Activated CD8-positive, alpha-beta T cell treated with anti-CD3 and anti-CD28 coated beads for 36 hours (primary cell): ENCODE measurements around the gene GFOD1. TPM values are rescaled to one million over a fixed set of nuclear protein-coding genes. Genes with fewer than 3 reads are reported as not detected.
"Not testable (repeated sequence)": the region's sequence is repeated elsewhere in the genome, so short reads cannot be mapped to it uniquely, and the experiment has no call there.

Source experiments
- ATAC-seq: fragments of 200-7000 bp; cut with Tn5 transposase; one replicate; pipeline ENCODE4 v1.10.0; 2021; ENCODE audit warnings: mild to moderate bottlenecking, moderate library complexity
- CTCF ChIA-PET: fragments of 350-600 bp; sonication (Branson Sonifier 250); formaldehyde crosslinking; loops from one replicate; lab custom pipeline; 2021; ENCODE audit warnings: antibody characterized with exemption; lab: Charles Lee
- POLR2A ChIA-PET: fragments of 350-600 bp; sonication (Branson Sonifier 250); formaldehyde crosslinking; loops from one replicate; lab custom pipeline; 2021; ENCODE audit warnings: antibody characterized with exemption; lab: Charles Lee
- DNase-seq: peaks from one replicate; pipeline ENCODE4 v3.0.0-alpha.2; 2020
- H3K27ac Mint-ChIP-seq: one replicate; pipeline ENCODE4 v1.8.0; 2021; ENCODE audit warnings: mild to moderate bottlenecking, mixed read lengths
- H3K27me3 Mint-ChIP-seq: one replicate; pipeline ENCODE4 v1.8.0; 2021; ENCODE audit warnings: mixed read lengths
- H3K36me3 Mint-ChIP-seq: one replicate; pipeline ENCODE4 v1.8.0; 2021; ENCODE audit warnings: low read depth, mixed read lengths
- H3K4me1 Mint-ChIP-seq: one replicate; pipeline ENCODE4 v1.8.0; 2021; ENCODE audit warnings: low read depth, mixed read lengths
- H3K4me3 Mint-ChIP-seq: one replicate; pipeline ENCODE4 v1.8.0; 2021; ENCODE audit warnings: mild to moderate bottlenecking, moderate library complexity, mixed read lengths
- H3K9me3 Mint-ChIP-seq: one replicate; pipeline ENCODE4 v1.8.0; 2021; ENCODE audit warnings: mixed read lengths
- CTCF ChIP-seq: fragments of 200-600 bp; IDR thresholded peaks from one replicate; pipeline ENCODE4 v1.8.0; 2022; ENCODE audit warnings: antibody characterized with exemption, mild to moderate bottlenecking
- intact Hi-C: fragments of 100-400 bp; cut with micrococcal nuclease; formaldehyde crosslinking; loops from one replicate; pipeline ENCODE4 v1.10.0; 2022
- total RNA-seq, 2 experiments: library from RNA; stranded (reverse); gene quantifications; one replicate each; pipeline ENCODE4 v1.2.3, GENCODE V29; 2021

Gene GFOD1
- total RNA-seq, 2 experiments from 2014 or later: 12.3 to 12.9 TPM

GRCh38 chr6:13328076-13328874 lies 159.1 kb downstream of the GFOD1 start, which contains the start of gene TBC1D7:
Gene TBC1D7 (minus strand): TSS chr6:13328537. CDS start chr6:13326898, 1,639 bp downstream.
- peak; percentile 93 for DNase-seq
- ChIA-PET POLR2A (interaction anchor here (0.6 to 2.6 kb wide), 14 partner anchors 14 to 877 kb away, joined by 3 to 11 read pairs (median 4); partner anchors contain the start of genes GFOD1, NOL7, RANBP9 and SIRT5), CTCF (interaction anchor here (0.7 to 3.9 kb wide), 16 partner anchors 17 to 417 kb away, joined by 3 to 19 read pairs (median 6); partner anchors contain the start of genes GFOD1, NOL7 and SIRT5)
- H3K27me3 Mint-ChIP-seq: no peaks in the 10 kb centered on the region
- no peaks in the 10 kb centered on the region for H3K9me3 Mint-ChIP-seq
- H3K4me3 Mint-ChIP-seq: peak within 1 kb of the TSS; percentile 93
- H3K4me1 Mint-ChIP-seq: peaks cover 22% of the 10 kb centered on the region
- H3K36me3 Mint-ChIP-seq: peaks cover 8% of the 10 kb centered on the region
- peak; percentile 16 for TF ChIP-seq CTCF
- intact Hi-C loops: loop anchor here (5.0 kb wide), 1 partner anchor 416 kb away; no protein-coding TSS in a partner anchor
- peak; percentile 91 for ATAC-seq
- peak within 1 kb of the TSS; percentile 93 for H3K27ac Mint-ChIP-seq

GRCh38 chr6:13327691-13328075 lies 159.7 kb downstream of the GFOD1 start:
- Mint-ChIP-seq H3K9me3 (no peaks in the 10 kb centered on the region), H3K36me3 (peaks cover 8% of the 10 kb centered on the region), H3K4me3 (peak overlapping the region; percentile 93), H3K27me3 (no peaks in the 10 kb centered on the region), H3K4me1 (peaks cover 22% of the 10 kb centered on the region), H3K27ac (peak overlapping the region; percentile 90)
- DNase-seq (peak; percentile 15), ATAC-seq (no peak)
- no peak for TF ChIP-seq CTCF
- intact Hi-C loops: loop anchor here (5.0 kb wide), 1 partner anchor 415 kb away; no protein-coding TSS in a partner anchor
- CTCF ChIA-PET: interaction anchor here (1.0 to 2.7 kb wide), 10 partner anchors 8 to 416 kb away, joined by 3 to 16 read pairs (median 5); partner anchors contain the start of genes GFOD1, NOL7 and SIRT5
- POLR2A ChIA-PET: interaction anchor here (0.6 to 2.6 kb wide), 9 partner anchors 13 to 877 kb away, joined by 3 to 11 read pairs (median 4); partner anchors contain the start of genes GFOD1, NOL7 and RANBP9

GRCh38 chr6:13326031-13326586 lies 161.3 kb downstream of the GFOD1 start:
- ATAC-seq, H3K9me3 Mint-ChIP-seq, H3K27me3 Mint-ChIP-seq, DNase-seq, H3K4me3 Mint-ChIP-seq, POLR2A ChIA-PET, H3K27ac Mint-ChIP-seq, CTCF ChIA-PET: not testable (repeated sequence)
- Mint-ChIP-seq H3K4me1 (peaks cover 22% of the 10 kb centered on the region), H3K36me3 (peaks cover 14% of the 10 kb centered on the region)
- intact Hi-C loops: loop anchor here (5.0 kb wide), 1 partner anchor 414 kb away; no protein-coding TSS in a partner anchor

GRCh38 chr6:13319891-13320564 lies 167.4 kb downstream of the GFOD1 start:
- Mint-ChIP-seq H3K9me3 (no peaks in the 10 kb centered on the region), H3K36me3 (peaks cover 47% of the 10 kb centered on the region), H3K27ac (no peak overlapping the region), H3K4me1 (no peaks in the 10 kb centered on the region), H3K27me3 (no peaks in the 10 kb centered on the region), H3K4me3 (no peak overlapping the region)
- intact Hi-C loops: no loop called here
- no peak for TF ChIP-seq CTCF
- POLR2A ChIA-PET: interaction anchor here (0.6 to 1.3 kb wide), 2 partner anchors 8 to 18 kb away, joined by 3 to 4 read pairs; no protein-coding TSS in a partner anchor
- DNase-seq (no peak), ATAC-seq (no peak)
- CTCF ChIA-PET: interaction anchor here (1.0 kb wide), 1 partner anchor 102 kb away, joined by 3 read pairs; no protein-coding TSS in a partner anchor

- ChIA-PET CTCF (no interaction called here), POLR2A (no interaction called here)
- no peaks in the 10 kb centered on the region for H3K27me3 Mint-ChIP-seq
- intact Hi-C loops: no loop called here
- DNase-seq (no peak), ATAC-seq (no peak)
- no peaks in the 10 kb centered on the region for H3K4me1 Mint-ChIP-seq
- H3K9me3 Mint-ChIP-seq: no peaks in the 10 kb centered on the region
- TF ChIP-seq CTCF: no peak
- no peak overlapping the region for H3K4me3 Mint-ChIP-seq
- peaks cover 48% of the 10 kb centered on the region for H3K36me3 Mint-ChIP-seq
- no peak overlapping the region for H3K27ac Mint-ChIP-seq
Observed at GRCh38 chr6:13318821-13319220, 168.6 kb downstream of the GFOD1 start.
